ENCODE results near the gene CASK. TPM values are rescaled to one million over a fixed set of nuclear protein-coding genes. Genes with fewer than 3 reads are reported as not detected.

The CASK gene
- total RNA-seq, 1 donor from 2014 or later, result 58.8 TPM

- peak; percentile 70 for TF ChIP-seq CTCF (conservative IDR thresholded peaks at IDR 0.05; ENCODE audit: low read depth, low read length)
- DNase-seq (ENCODE audit: low read depth), result no peak
Measured at GRCh38 chrX:41781500-41781899, 141.9 kb downstream of the CASK start.

DNA sequence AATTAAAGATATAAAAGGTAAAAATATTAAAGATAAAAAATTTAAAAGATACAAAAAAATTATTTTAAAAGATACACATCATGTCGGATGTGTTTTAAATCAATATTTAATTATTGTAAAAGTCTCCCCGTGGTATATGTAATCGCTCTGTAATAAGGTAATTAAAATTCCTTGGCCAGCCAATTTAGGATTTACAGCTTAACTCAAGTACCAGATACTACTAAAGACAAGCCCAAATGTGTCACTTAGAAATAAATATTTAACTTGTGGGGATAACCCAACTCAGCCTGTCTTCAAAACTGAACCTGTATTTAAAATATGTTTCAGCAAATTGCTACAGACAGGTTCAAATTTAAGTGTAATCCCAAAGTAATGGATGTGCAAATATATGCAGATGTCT lies 143.4 kb downstream of the CASK start:
- no peak for TF ChIP-seq CTCF (conservative IDR thresholded peaks at IDR 0.05; ENCODE audit: low read depth, low read length)
- DNase-seq (ENCODE audit: low read depth), result no peak
- H3K4me3 ChIP-seq (ENCODE audit: low read depth, low read length), result no peak overlapping the region

More at GRCh38 chrX:41781500-41781899, 141.9 kb downstream of the CASK start:
- no peak overlapping the region for H3K4me3 ChIP-seq (ENCODE audit: low read depth, low read length)

DNA sequence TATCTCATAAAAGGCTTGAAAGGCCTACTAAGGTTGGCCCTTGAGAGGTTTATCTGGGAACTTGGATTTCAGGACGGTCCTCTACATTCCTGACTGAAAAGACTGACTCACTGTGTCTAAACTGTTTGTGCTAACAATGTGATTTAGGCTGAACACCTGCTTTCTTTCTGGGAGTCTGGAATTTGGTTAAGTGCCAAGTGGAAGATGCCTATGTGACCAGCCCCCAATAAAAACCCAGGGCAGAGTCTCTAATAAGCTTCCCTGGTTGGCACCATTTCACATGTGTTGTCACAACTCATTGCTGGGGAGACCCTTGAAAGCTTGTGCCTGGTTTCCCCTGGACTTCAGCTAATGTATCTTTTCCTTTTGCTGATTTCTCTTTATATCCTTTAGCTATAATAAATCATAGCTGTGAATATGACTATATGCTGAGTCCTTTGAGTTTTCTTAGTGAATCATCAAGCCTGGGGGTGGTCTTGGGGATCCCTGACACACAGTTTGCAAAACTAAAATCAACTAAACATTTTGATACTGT lies 144.3 kb downstream of the CASK start:
- TF ChIP-seq CTCF (conservative IDR thresholded peaks at IDR 0.05; ENCODE audit: low read depth, low read length), result no peak
- peak; percentile 35 for DNase-seq (ENCODE audit: low read depth)
- H3K4me3 ChIP-seq (ENCODE audit: low read depth, low read length), result no peak overlapping the region

GRCh38 chrX:41761702-41762101 lies 161.7 kb downstream of the CASK start:
- no peak for DNase-seq (ENCODE audit: low read depth)
- H3K4me3 ChIP-seq (ENCODE audit: low read depth, low read length), result no peak overlapping the region
- TF ChIP-seq CTCF (conservative IDR thresholded peaks at IDR 0.05; ENCODE audit: low read depth, low read length), result no peak

GRCh38 chrX:41761169-41761568 lies 162.2 kb downstream of the CASK start:
- H3K4me3 ChIP-seq (ENCODE audit: low read depth, low read length), result no peak overlapping the region
- TF ChIP-seq CTCF (conservative IDR thresholded peaks at IDR 0.05; ENCODE audit: low read depth, low read length), result no peak
- no peak for DNase-seq (ENCODE audit: low read depth)

DNA sequence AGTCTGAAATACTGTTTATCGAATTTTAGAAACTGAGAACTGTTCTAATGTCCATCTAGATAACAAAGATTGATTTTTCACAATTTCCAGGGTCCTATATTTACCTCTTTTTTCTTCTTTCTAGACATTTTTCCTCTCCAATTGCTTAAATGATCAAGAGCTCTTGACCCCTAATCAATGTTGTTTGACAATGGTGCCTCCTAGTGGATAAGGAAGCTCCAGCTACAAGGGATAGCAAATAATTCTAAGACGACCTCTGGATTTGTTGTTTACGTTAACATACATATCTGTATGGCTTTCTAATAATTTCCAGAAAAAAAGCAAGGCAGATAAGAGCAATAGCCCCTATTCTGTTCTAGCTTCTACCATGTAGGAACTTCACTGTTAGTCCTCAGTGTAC lies 163.5 kb downstream of the CASK start:
- no peak overlapping the region for H3K4me3 ChIP-seq (ENCODE audit: low read depth, low read length)
- DNase-seq (ENCODE audit: low read depth), result no peak
- TF ChIP-seq CTCF (conservative IDR thresholded peaks at IDR 0.05; ENCODE audit: low read depth, low read length), result peak; percentile 63

GRCh38 chrX:41758401-41758800 lies 165.0 kb downstream of the CASK start:
- no peak for DNase-seq (ENCODE audit: low read depth)
- no peak for TF ChIP-seq CTCF (conservative IDR thresholded peaks at IDR 0.05; ENCODE audit: low read depth, low read length)

More at GRCh38 chrX:41758401-41758800, 165.0 kb downstream of the CASK start:
- H3K4me3 ChIP-seq (ENCODE audit: low read depth, low read length), result no peak overlapping the region

Data from epithelial cell of proximal tubule (primary cell).